UCSD-AML1 (cell line): ENCODE data around the gene GATA3.
"Not testable (repeated sequence)": the region's sequence is repeated elsewhere in the genome, so short reads cannot be mapped to it uniquely, and the experiment has no call there.

Experiments used
- DNase-seq: peaks from one replicate; lab custom pipeline; 2025; ENCODE audit not compliant: unreplicated experiment; lab: John Stamatoyannopoulos, UW

The GATA3 gene

GRCh38 chr10:8054494-8055407 lies at the start of gene GATA3:
Gene GATA3, plus strand, starts transcription at chr10:8054688. Its CDS starts 968 bp downstream, at chr10:8055656.
- DNase-seq: peak; percentile 47

- DNase-seq: no peak
Measured at GRCh38 chr10:8006274-8006999, 48.1 kb upstream of the GATA3 start.

- no peak for DNase-seq
Measured at GRCh38 chr10:8009031-8009430, 45.5 kb upstream of the GATA3 start.

- no peak for DNase-seq
Measured at GRCh38 chr10:8013006-8013405, 41.5 kb upstream of the GATA3 start.

GRCh38 chr10:8013619-8014018 lies 40.9 kb upstream of the GATA3 start:
- no peak for DNase-seq

GRCh38 chr10:8014649-8015048 lies 39.8 kb upstream of the GATA3 start:
- DNase-seq: no peak

- no peak for DNase-seq
Measured at GRCh38 chr10:8017277-8017676, 37.2 kb upstream of the GATA3 start.

- DNase-seq: no peak
Measured at GRCh38 chr10:8023321-8023720, 31.2 kb upstream of the GATA3 start.

- no peak for DNase-seq
Measured at GRCh38 chr10:8023851-8024250, 30.6 kb upstream of the GATA3 start.

- DNase-seq: no peak
Measured at GRCh38 chr10:8026349-8027259, 27.9 kb upstream of the GATA3 start.

GRCh38 chr10:8031211-8031610 lies 23.3 kb upstream of the GATA3 start:
- DNase-seq: not testable (repeated sequence)

- DNase-seq: no peak
Measured at GRCh38 chr10:8032558-8032957, 21.9 kb upstream of the GATA3 start.

- no peak for DNase-seq
Measured at GRCh38 chr10:8033812-8034465, 20.5 kb upstream of the GATA3 start.

- DNase-seq: no peak
Measured at GRCh38 chr10:8034466-8035005, 20.0 kb upstream of the GATA3 start.

- DNase-seq: no peak
Measured at GRCh38 chr10:8035006-8035640, 19.4 kb upstream of the GATA3 start.

- no peak for DNase-seq
Measured at GRCh38 chr10:8035641-8036470, 18.6 kb upstream of the GATA3 start.

- no peak for DNase-seq
Measured at GRCh38 chr10:8036506-8037198, 17.8 kb upstream of the GATA3 start.

GRCh38 chr10:8037199-8037801 lies 17.2 kb upstream of the GATA3 start:
- no peak for DNase-seq
